Stomach (tissue), 9 donors: Measurements from ENCODE around the gene ANKRD53. TPM values are rescaled to one million over a fixed set of nuclear protein-coding genes. Genes with fewer than 3 reads are reported as not detected.
"Not testable (repeated sequence)": the region's sequence is repeated elsewhere in the genome, so short reads cannot be mapped to it uniquely, and the experiment has no call there.

Source experiments
- DNase-seq, 2 donors: peaks; one replicate each; pipeline versions ENCODE4 v3.0.0 to v3.0.0-alpha.2; 2013 to 2019
- H3K27ac ChIP-seq, 5 donors: fragments of 200-600 bp in 4 of 5; sonication (generic) in 4 of 5; one replicate each; pipeline ENCODE4 v1.5.1; 2013 to 2019; ENCODE audit warnings: mild to moderate bottlenecking in 1 of 5, moderate library complexity in 1 of 5
- H3K27me3 ChIP-seq, 3 donors: fragments of 200-600 bp; sonication (generic); one replicate each; pipeline ENCODE4 v1.5.1; 2017 to 2019; ENCODE audit warnings: mixed run types in 1 of 3
- H3K36me3 ChIP-seq, 4 donors: fragments of 200-600 bp; sonication (generic); 1 replicate in 3 of 4; 2 replicates in 1 of 4; pipeline ENCODE4 v1.5.1; 2016 to 2019
- H3K4me1 ChIP-seq, 4 donors: fragments of 200-600 bp; sonication (generic); one replicate each; pipeline ENCODE4 v1.5.1; 2016 to 2019
- H3K4me3 ChIP-seq, 4 donors: fragments of 200-600 bp; sonication (generic) in 3 of 4; one replicate each; pipeline ENCODE4 v1.5.1; 2016 to 2019; ENCODE audit warnings: mild to moderate bottlenecking in 1 of 4
- H3K9me3 ChIP-seq, 4 donors: fragments of 200-600 bp; sonication (generic); one replicate each; pipeline ENCODE4 v1.5.1; 2016 to 2019
- CTCF ChIP-seq, 7 experiments: fragments of 450-650 bp in 4 of 7; fragments of 200-600 bp in 3 of 7; sonication (generic) in 3 of 7; IDR thresholded peaks; one replicate each; pipeline ENCODE4 v1.5.1; 2016 to 2019; ENCODE audit warnings: antibody characterized with exemption in 7 of 7, control low read depth in 2 of 7, mild to moderate bottlenecking in 1 of 7
- EP300 ChIP-seq: sonication (generic); formaldehyde crosslinking; IDR thresholded peaks from one replicate; pipeline ENCODE4 v1.6.1; 2017; ENCODE audit warnings: antibody characterized with exemption
- POLR2A ChIP-seq, 4 donors: fragments of 450-650 bp; IDR thresholded peaks; one replicate each; pipeline ENCODE4 v1.6.1; 2016; ENCODE audit warnings: antibody characterized with exemption in 4 of 4, control low read depth in 2 of 4, mild to moderate bottlenecking in 1 of 4, moderate library complexity in 1 of 4
- POLR2AphosphoS5 ChIP-seq, 3 donors: sonication (generic); formaldehyde crosslinking; IDR thresholded peaks; one replicate each; pipeline ENCODE4 v1.6.1; 2016; ENCODE audit warnings: antibody characterized with exemption in 3 of 3
- WGBS, 5 donors: extraction: QIAGEN DNeasy Blood & Tissue Kit in 3 of 5; methylation state at CpG; one replicate each; pipeline versions ENCODE4 v1.1.5 to v1.1.7; 2013 to 2018; 5-methylcytosine and 5-hydroxymethylcytosine counted together
- intact Hi-C: fragments of 100-400 bp; cut with DNase I; formaldehyde crosslinking; loops from one replicate; pipeline ENCODE4 v1.15.1; 2023; ENCODE audit warnings: low total_unique reads
- polyA plus RNA-seq, 3 donors: library from polyadenylated mRNA; stranded (reverse); fragments of 200-250 nt; gene quantifications; one replicate each; pipeline ENCODE4 v1.2.3, GENCODE V29; 2013
- total RNA-seq, 5 donors: library from RNA; depleted of rRNA; stranded (reverse); fragments of >200 nt; gene quantifications; one replicate each; pipeline versions ENCODE4 v1.1.0 to v1.2.3, GENCODE V29; 2014 to 2016
- donor health status: healthy with polysubstance abuse.
- donor health status: Bipolar disorder and iron deficiency.
- donor health status: healthy.

ANKRD53 gene
- total and polyA plus RNA-seq, 8 donors: 0.45 to 2.3 (median 1.1) TPM; not detected in 4

GRCh38 chr2:71006955-71007799 is 28.7 kb downstream of the ANKRD53 start:
- Histone ChIP-seq H3K27ac (no peak overlapping the region), H3K27me3 (peaks cover 0 to 26% (median 0%) of the 10 kb centered on the region in 3 donors), H3K9me3 (no peaks in the 10 kb centered on the region), H3K36me3 (no peaks in the 10 kb centered on the region), H3K4me3 (no peak overlapping the region), H3K4me1 (no peaks in the 10 kb centered on the region)
- WGBS, 5 donors: 68 to 88% (median 78%) methylated on average over 2 to 5 of the region's 5 CpGs
- no peak for DNase-seq
- no peak for TF ChIP-seq EP300
- TF ChIP-seq CTCF (IDR thresholded peaks at IDR 0.05): no peak
- TF ChIP-seq POLR2AphosphoS5 (IDR thresholded peaks at IDR 0.05): no peak
- TF ChIP-seq POLR2A (IDR thresholded peaks at IDR 0.05): no peak
- intact Hi-C loops: no loop called here

- H3K4me1 ChIP-seq: no peaks in the 10 kb centered on the region
- no peak overlapping the region for H3K27ac ChIP-seq
- peaks cover 0 to 34% (median 2%) of the 10 kb centered on the region in 3 donors for H3K27me3 ChIP-seq
- no peak for TF ChIP-seq EP300
- no peak for TF ChIP-seq POLR2AphosphoS5 (IDR thresholded peaks at IDR 0.05)
- no peak for TF ChIP-seq CTCF (IDR thresholded peaks at IDR 0.05)
- TF ChIP-seq POLR2A (IDR thresholded peaks at IDR 0.05): no peak
- 87 to 94% (median 92%) methylated on average over 11 to 13 of the region's 13 CpGs for WGBS, 5 donors
- intact Hi-C loops: no loop called here
- no peaks in the 10 kb centered on the region for H3K9me3 ChIP-seq
- H3K4me3 ChIP-seq: no peak overlapping the region
- no peak for DNase-seq
- no peaks in the 10 kb centered on the region for H3K36me3 ChIP-seq
Observed at GRCh38 chr2:71008342-71008741, 29.9 kb downstream of the ANKRD53 start.

GRCh38 chr2:71011786-71012185 is 33.4 kb downstream of the ANKRD53 start:
- intact Hi-C loops, DNase-seq, H3K9me3 ChIP-seq, H3K27ac ChIP-seq, H3K4me1 ChIP-seq, H3K36me3 ChIP-seq, H3K4me3 ChIP-seq: not testable (repeated sequence)
- peaks cover 0 to 42% (median 6%) of the 10 kb centered on the region in 3 donors for H3K27me3 ChIP-seq
- 13 to 46% (median 23%) methylated on average over 6 of the region's 6 CpGs for WGBS, 5 donors

DNA sequence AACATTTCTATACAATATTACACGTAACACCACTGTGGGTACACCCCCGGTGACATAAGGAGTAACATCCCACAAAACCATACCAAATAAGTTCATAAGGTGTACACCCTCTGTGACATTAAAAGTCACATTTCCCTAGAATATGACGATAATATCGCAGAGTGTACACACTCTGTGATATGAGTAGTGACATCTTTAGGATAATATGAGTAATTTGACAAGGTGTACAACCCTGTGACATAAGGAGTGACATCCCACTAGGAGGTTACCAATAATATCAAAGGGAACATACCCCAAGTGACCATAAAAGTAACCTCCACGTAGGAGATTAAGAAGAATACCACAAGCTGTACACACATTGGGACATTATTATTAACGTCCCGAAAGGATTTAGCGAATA is 40.2 kb downstream of the ANKRD53 start:
- Histone ChIP-seq H3K9me3 (no peaks in the 10 kb centered on the region), H3K27me3 (peaks cover 0 to 5% (median under 1%) of the 10 kb centered on the region in 3 donors), H3K4me3 (no peak overlapping the region), H3K4me1 (peaks cover 0 to 6% (median 5%) of the 10 kb centered on the region in 4 donors), H3K36me3 (no peaks in the 10 kb centered on the region), H3K27ac (no peak overlapping the region)
- intact Hi-C loops: no loop called here
- TF ChIP-seq POLR2A (IDR thresholded peaks at IDR 0.05) (no peak), EP300 (no peak), POLR2AphosphoS5 (IDR thresholded peaks at IDR 0.05) (no peak), CTCF (IDR thresholded peaks at IDR 0.05) (no peak)
- WGBS, 5 donors: 81 to 91% (median 87%) methylated on average over 8 of the region's 8 CpGs
- DNase-seq: no peak

- DNase-seq, H3K4me3 ChIP-seq, H3K27me3 ChIP-seq, H3K36me3 ChIP-seq, intact Hi-C loops, H3K27ac ChIP-seq, H3K9me3 ChIP-seq: not testable (repeated sequence)
- H3K4me1 ChIP-seq: peaks cover 0 to 13% (median 11%) of the 10 kb centered on the region in 4 donors
- 84 to 91% (median 88%) methylated on average over 6 of the region's 6 CpGs for WGBS, 5 donors
Observed at GRCh38 chr2:71019989-71020388, 41.6 kb downstream of the ANKRD53 start.

DNA sequence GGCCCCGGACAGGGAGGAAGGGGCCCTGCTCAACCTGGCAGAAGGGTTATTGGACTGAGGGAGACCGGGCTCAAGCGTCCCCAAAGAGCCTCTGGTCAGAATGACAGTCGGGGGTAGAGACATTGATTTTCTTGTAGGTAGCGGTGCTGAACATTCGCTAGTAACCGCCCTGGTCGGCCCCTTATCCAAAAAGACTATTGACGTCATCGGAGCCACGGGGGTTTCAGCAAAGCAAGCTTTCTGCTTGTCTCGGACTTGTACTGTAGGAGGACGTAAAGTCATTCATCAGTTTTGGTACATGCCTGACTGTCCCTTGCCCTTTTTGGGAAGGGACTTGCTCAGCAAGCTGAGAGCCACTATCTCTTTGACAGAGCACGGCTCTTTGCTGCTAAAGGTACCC is 43.0 kb downstream of the ANKRD53 start:
- H3K27ac ChIP-seq, H3K36me3 ChIP-seq, H3K4me3 ChIP-seq, DNase-seq, intact Hi-C loops, H3K27me3 ChIP-seq, H3K9me3 ChIP-seq: not testable (repeated sequence)
- peaks cover 0 to 13% (median 11%) of the 10 kb centered on the region in 4 donors for H3K4me1 ChIP-seq
- WGBS, 5 donors: 75 to 83% (median 78%) methylated on average over 14 of the region's 14 CpGs
